ENCODE results near the gene RALGPS2.

The RALGPS2 gene

GRCh38 chr1:178931858-178932551 is 207.0 kb downstream of the RALGPS2 start:
- no peak overlapping the region for H3K27ac ChIP-seq
- no peaks in the 10 kb centered on the region for H3K79me2 ChIP-seq (ENCODE audit: insufficient read depth, low read depth)
- peaks cover 62% of the 10 kb centered on the region for H3K4me1 ChIP-seq (ENCODE audit: low read depth, poor library complexity, severe bottlenecking)
- H3K9ac ChIP-seq, result no peak overlapping the region
- TF ChIP-seq, protein P1, sequence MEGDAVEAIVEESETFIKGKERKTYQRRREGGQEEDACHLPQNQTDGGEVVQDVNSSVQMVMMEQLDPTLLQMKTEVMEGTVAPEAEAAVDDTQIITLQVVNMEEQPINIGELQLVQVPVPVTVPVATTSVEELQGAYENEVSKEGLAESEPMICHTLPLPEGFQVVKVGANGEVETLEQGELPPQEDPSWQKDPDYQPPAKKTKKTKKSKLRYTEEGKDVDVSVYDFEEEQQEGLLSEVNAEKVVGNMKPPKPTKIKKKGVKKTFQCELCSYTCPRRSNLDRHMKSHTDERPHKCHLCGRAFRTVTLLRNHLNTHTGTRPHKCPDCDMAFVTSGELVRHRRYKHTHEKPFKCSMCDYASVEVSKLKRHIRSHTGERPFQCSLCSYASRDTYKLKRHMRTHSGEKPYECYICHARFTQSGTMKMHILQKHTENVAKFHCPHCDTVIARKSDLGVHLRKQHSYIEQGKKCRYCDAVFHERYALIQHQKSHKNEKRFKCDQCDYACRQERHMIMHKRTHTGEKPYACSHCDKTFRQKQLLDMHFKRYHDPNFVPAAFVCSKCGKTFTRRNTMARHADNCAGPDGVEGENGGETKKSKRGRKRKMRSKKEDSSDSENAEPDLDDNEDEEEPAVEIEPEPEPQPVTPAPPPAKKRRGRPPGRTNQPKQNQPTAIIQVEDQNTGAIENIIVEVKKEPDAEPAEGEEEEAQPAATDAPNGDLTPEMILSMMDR (conservative IDR thresholded peaks at IDR 0.05; ENCODE audit: low read depth, low read length), result no peak
- H3K27me3 ChIP-seq (ENCODE audit: insufficient read depth, low read depth), result no peaks in the 10 kb centered on the region
- H3K36me3 ChIP-seq (ENCODE audit: insufficient read depth), result no peaks in the 10 kb centered on the region
- no peak overlapping the region for H2AFZ ChIP-seq (ENCODE audit: low read depth)
- no peak overlapping the region for H3K4me3 ChIP-seq (IDR thresholded peaks at IDR 0.05; ENCODE audit: insufficient read depth, low read depth, low read length)
- H3K4me2 ChIP-seq, result no peak overlapping the region
- H4K20me1 ChIP-seq (ENCODE audit: insufficient read depth), result no peaks in the 10 kb centered on the region

DNA sequence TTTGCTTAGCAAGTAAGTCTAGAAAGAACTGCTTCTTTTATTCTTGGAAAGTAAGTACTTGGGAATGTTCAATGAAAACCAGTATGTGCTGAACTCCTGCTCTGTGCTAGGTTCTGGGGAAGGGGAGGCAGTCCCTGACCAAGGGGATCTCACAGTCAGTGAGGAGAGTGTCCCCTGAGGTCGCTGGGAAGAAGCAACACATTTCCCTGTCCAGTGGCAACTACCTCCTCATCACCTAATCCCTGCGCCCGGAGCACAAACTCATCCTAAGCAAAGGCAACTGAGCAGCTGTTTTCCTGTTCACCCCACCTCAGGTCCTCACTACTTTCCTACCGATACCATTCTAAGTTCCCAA is 207.5 kb downstream of the RALGPS2 start:
- Histone ChIP-seq H3K36me3 (ENCODE audit: insufficient read depth) (no peaks in the 10 kb centered on the region), H2AFZ (ENCODE audit: low read depth) (no peak overlapping the region), H3K4me3 (IDR thresholded peaks at IDR 0.05; ENCODE audit: insufficient read depth, low read depth, low read length) (no peak overlapping the region), H4K20me1 (ENCODE audit: insufficient read depth) (no peaks in the 10 kb centered on the region), H3K27me3 (ENCODE audit: insufficient read depth, low read depth) (no peaks in the 10 kb centered on the region), H3K27ac (no peak overlapping the region), H3K4me2 (no peak overlapping the region), H3K4me1 (ENCODE audit: low read depth, poor library complexity, severe bottlenecking) (peaks cover 57% of the 10 kb centered on the region), H3K79me2 (ENCODE audit: insufficient read depth, low read depth) (no peaks in the 10 kb centered on the region), H3K9ac (no peak overlapping the region)
- TF ChIP-seq, protein P1 (conservative IDR thresholded peaks at IDR 0.05; ENCODE audit: low read depth, low read length), result no peak

DNA sequence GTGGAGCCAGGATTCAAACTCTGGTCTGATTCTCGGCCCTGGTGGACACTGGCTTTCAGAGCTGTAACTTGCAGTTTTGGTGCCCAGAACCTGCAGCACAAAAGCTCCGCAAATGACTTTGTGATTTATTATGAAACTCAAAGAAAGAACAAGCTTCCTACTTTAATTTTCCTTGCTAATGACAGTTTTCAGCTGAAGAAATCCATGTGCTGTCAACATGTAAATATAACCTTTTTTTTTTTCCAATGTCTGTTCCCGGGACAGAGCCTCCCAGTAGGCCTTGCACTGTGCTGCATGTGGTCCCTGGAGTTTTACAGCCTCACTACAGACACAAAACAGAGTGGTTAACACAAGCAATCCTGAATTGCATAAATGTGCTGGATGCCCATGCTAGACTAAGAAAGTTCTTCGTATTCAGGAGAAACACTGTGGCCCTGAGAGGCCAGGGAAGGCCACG is 208.1 kb downstream of the RALGPS2 start:
- H4K20me1 ChIP-seq (ENCODE audit: insufficient read depth), result no peaks in the 10 kb centered on the region
- no peaks in the 10 kb centered on the region for H3K79me2 ChIP-seq (ENCODE audit: insufficient read depth, low read depth)
- no peak overlapping the region for H3K4me2 ChIP-seq
- H3K4me3 ChIP-seq (IDR thresholded peaks at IDR 0.05; ENCODE audit: insufficient read depth, low read depth, low read length), result no peak overlapping the region
- no peak overlapping the region for H3K9ac ChIP-seq
- TF ChIP-seq, protein P1 (conservative IDR thresholded peaks at IDR 0.05; ENCODE audit: low read depth, low read length), result no peak
- H2AFZ ChIP-seq (ENCODE audit: low read depth), result no peak overlapping the region
- no peak overlapping the region for H3K27ac ChIP-seq
- no peaks in the 10 kb centered on the region for H3K27me3 ChIP-seq (ENCODE audit: insufficient read depth, low read depth)
- no peaks in the 10 kb centered on the region for H3K36me3 ChIP-seq (ENCODE audit: insufficient read depth)
- H3K4me1 ChIP-seq (ENCODE audit: low read depth, poor library complexity, severe bottlenecking), result peaks cover 51% of the 10 kb centered on the region

GRCh38 chr1:178933709-178934490 is 208.9 kb downstream of the RALGPS2 start:
- Histone ChIP-seq H2AFZ (ENCODE audit: low read depth) (no peak overlapping the region), H3K4me1 (ENCODE audit: low read depth, poor library complexity, severe bottlenecking) (peaks cover 43% of the 10 kb centered on the region), H3K9ac (no peak overlapping the region), H3K4me3 (IDR thresholded peaks at IDR 0.05; ENCODE audit: insufficient read depth, low read depth, low read length) (no peak overlapping the region), H3K36me3 (ENCODE audit: insufficient read depth) (no peaks in the 10 kb centered on the region), H3K4me2 (no peak overlapping the region), H4K20me1 (ENCODE audit: insufficient read depth) (no peaks in the 10 kb centered on the region), H3K27ac (no peak overlapping the region), H3K27me3 (ENCODE audit: insufficient read depth, low read depth) (no peaks in the 10 kb centered on the region), H3K79me2 (ENCODE audit: insufficient read depth, low read depth) (no peaks in the 10 kb centered on the region)
- TF ChIP-seq, protein P1 (conservative IDR thresholded peaks at IDR 0.05; ENCODE audit: low read depth, low read length), result no peak

Data from KMS-11 (cell line).